Suppressor macrophage treated with lipopolysaccharide for 4 hours (primary cell): Measurements from ENCODE around the gene PUDP.

Experiments used
- DNase-seq: peaks from one replicate; pipeline ENCODE4 v3.0.0-alpha.2; 2020

Gene PUDP

GRCh38 chrX:7146703-7147412 lies 1.1 kb downstream of the PUDP start:
- DNase-seq, result peak; percentile 26

DNA sequence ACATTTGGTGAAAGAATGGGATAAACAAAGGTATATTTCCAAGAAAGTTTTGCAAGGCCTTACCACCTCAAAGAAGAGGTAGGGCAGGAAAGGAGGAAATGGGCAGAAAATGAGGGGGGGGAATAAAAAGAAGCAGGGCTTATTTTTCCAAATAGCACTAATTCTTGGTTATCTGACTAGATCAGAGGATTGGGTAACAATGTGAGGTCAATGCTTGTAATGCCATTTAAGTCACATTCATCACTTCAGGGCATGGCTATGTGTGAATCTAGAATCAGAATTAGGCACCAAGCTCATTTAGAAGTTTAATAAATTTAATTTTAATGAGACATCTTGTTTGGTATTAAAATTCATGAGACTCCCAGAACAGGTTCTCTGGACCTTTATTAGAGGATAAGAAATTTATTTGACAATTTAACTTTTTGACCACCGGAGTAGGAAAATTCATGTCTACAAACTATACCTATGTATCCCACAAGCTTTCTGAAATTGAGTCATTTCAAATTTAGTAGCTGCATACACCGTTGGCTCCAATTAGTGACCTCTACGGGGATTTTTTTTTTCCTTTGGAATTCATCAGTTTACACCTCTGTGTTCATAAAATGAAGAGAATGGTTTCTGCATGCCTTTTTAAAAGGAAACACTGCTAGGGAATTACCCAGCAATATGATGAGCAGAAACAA lies 1.8 kb downstream of the PUDP start:
- peak; percentile 43 for DNase-seq

DNA sequence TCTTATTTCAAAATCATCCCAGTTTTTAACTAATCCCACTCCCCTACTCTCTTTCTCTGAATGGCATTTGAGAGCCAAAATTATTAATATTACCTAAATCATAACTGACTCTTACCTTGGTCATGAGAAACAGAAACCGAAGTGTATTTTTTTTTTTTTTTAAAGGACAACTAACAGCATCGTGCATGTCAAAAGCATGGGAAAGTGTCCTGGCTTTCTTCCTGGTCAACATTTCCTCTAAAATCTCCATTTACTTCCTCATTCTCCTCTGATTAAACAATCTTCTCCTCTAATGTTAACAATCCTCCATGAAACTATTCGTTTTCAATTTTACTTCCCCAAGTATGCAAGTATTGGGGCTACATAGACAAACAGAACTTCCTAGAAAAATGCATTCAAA lies 2.5 kb downstream of the PUDP start:
- DNase-seq, result peak; percentile 48

DNA sequence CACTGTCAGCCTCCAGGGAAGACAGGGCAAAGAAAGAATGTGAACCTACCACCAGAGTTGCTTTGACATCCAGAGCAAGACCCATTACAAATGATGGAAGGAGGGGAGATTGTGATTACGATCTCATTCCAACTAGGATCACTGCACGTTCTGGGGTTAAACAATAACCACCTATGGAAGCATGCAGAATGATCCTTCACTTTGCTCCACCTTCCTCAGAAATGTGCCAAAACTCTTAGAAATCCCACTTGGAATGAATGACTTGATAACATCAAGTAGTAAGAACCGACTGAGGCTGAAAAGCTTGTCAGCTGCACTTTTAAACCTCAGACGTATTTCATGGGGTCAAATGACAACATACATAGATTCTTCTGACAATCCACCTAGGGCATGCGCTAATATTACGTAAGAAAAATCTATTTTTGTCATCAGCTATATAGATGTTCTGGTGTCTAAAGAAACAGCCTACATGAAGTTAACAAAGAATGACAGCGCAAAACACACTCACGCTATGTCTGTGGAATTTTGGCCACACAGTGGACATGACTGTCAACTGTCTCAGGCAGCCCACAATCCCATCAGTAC lies 3.9 kb downstream of the PUDP start:
- no peak for DNase-seq

GRCh38 chrX:7143076-7143475 lies 4.9 kb downstream of the PUDP start:
- no peak for DNase-seq

DNA sequence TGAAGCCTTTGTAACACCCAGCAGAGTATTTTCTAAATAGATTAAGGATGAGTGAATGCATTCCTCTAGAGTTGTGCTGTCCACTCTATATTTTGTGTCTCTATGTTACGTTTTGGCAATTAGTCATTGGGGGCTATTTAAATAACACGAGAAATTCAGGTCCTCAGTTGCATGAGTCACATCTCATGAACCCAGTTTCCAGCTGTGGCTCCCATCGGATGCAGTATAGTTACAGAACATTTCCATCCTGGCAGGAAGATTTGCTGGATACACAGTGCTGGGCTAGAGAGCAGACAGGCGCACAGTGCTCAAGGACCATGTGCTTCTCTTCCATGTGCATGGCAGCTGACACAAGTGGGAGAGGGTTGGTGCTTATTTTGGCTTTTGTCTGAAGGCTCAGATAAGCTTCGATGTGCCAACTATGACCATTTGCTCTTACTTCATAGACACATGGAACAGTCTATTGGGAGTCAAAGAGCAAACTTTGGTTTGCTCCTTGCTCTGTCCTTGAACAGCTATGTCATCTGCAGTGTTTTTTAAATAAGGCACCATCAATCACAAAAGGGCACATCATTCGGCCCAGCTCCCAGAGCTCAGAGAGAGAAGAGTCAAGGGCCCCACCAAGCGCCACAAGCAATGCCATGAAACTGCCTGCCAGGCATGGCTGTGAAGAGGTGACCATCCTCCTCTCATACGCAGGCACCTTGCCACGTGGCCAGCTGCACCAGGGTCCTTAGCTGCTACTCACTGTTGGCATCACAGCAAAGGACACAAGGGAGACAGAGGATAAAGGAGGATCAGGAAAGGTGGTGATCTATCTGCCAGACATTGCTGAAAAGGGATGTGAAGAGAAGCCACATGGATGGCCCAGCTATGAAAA lies 8.5 kb downstream of the PUDP start:
- DNase-seq, result no peak

DNA sequence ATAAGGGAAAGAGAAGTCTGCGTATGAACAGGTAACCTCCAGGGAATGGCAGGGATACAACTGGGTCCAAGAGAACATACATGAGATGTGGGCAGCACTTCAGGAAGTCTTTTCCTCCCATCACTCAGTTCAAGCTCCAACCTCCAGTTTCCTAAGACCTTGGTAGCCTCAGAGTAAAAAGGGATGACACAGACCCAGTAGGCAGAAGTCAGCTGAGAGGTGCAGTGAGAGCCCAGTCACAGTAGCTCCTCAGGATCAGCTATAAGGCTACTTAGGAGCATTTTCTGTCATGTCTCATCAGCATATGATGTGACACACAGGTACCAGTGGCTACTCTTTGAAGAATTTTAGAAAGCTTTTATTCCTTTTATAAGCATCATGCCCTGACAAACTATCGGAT lies 13.0 kb downstream of the PUDP start:
- DNase-seq, result no peak

GRCh38 chrX:7133050-7133440 lies 14.9 kb downstream of the PUDP start:
- DNase-seq, result peak; percentile 15

GRCh38 chrX:7132335-7133049 lies 15.5 kb downstream of the PUDP start:
- peak; percentile 57 for DNase-seq

DNA sequence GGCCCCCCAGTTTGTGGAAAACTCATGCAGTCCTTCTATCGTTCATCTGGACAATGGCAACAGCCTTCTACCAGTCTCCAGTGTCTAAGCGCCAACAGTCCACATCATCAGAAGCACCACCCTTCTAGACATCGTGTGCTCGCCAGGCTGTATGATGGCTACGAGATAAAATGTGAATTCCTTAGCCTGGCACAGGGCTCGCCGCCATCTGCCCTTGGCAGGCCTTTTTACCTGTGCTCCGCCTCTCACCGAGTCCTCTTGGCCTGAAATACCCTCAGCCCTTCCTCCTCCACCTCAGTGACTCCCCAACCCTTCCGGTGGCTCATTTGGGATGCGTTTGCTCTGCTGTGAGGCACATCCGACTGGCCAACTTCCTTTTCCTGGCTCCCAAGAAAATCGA lies 16.3 kb downstream of the PUDP start:
- DNase-seq, result no peak

GRCh38 chrX:7127056-7127455 lies 20.9 kb downstream of the PUDP start:
- DNase-seq, result no peak

DNA sequence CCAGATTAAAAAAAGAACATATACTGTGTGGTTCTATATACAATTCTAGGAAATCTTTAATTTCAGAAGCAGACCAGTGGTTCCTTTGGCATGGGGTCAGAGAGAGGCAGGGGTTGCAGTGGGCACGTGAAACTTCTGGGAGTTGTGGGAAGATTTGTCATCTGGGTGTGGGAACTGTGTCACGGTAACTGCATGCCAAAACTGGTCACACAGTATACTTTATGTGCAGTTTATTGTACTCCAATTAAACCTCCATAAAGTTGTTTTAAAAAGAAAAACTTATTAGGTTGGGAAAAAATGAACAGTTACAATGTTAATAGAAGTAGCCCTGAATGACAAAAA lies 27.1 kb downstream of the PUDP start:
- DNase-seq, result no peak

- DNase-seq, result no peak
These were observed 27.7 kb downstream of the PUDP start for GRCh38 chrX:7119950-7120877.

DNA sequence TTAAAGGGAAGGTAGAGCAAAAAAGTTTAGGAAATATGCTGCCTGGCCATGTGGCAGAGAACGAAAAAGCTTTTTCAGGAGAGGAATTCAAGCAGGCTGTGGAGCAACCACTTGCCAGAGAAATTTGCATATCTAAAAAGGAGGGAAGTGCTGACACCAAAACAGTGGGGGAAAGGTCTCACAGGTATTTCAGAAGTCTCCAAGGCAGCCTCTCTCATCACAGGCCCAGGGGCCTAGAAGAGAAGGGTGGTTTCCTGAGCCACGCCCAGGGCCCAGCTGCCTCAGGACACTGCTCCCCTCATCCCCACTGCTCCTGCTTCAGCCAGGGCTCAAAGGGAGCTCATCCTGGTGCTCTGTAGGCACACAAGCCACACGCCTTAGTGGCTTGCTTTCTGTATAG lies 30.4 kb downstream of the PUDP start:
- no peak for DNase-seq

DNA sequence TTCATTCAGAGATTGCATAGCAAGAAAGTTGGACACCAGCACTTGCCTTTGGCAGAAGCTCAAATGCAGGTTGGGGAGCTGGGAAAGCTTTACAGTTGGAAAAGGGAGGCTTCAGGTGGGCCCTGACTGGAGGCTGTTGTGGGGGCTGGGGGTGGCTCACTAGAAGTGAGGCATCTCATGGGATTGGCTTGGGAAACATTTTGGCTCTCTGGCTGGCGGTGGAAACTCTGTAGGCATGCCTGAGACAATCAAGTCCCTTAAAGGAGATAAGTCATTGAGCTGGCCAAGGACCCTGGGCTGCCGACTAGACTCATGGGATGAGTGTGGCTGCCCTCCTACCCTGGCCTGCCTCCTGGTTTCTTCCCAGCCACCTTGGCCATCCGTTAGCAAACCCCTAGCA lies 31.9 kb downstream of the PUDP start:
- DNase-seq, result no peak

- DNase-seq, result no peak
These were observed 32.4 kb downstream of the PUDP start for GRCh38 chrX:7115557-7115956.

GRCh38 chrX:7112071-7112470 lies 35.9 kb downstream of the PUDP start:
- no peak for DNase-seq

DNA sequence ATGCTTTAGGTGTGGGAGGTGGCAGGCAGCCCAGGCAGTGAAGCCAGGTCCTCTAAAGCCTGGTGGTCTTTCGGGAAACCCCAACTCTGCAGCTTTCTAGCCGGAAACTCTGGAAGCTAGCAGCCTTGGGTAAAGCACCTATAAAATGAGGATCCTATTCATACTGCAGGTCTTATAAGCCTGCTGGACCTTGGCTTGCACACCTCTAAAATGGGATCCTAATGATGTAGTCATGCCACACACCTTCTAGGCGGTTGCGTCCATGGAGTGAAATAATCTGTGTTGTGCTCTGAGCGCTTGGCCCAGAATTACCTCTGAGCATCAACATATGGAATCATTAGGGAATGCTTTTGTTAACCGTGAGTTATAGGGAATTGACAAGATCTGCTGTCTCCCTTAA lies 36.4 kb downstream of the PUDP start:
- DNase-seq, result no peak

DNA sequence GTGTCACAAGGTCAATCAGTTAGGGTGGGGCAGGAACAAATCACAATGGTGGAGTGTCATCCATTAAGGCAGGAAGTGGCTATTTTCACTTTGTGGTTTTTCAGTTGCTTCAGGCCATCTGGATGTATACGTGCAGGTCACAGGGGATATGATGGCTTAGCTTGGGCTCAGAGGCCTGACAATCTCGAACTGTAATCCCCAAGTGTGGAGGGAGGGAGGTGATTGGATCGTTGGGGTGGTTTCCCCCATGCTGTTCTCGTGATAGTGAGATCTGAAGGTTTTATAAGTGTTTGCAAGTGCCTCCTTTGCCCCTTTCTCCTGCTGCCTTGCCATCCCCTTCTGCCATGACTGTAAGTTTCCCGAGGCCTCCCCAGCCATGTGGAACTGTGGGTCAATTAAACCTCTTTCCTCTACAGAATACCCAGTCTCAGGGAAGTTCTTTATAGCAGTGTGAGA lies 37.1 kb downstream of the PUDP start:
- no peak for DNase-seq

GRCh38 chrX:7109838-7110793 lies 37.8 kb downstream of the PUDP start:
- no peak for DNase-seq
